PC-9 (cell line): ENCODE measurements around the gene CHSY1. TPM values are rescaled to one million over a fixed set of nuclear protein-coding genes. Genes with fewer than 3 reads are reported as not detected.

Source experiments
- BruUV-seq: library from RNA; stranded (reverse); fragments of 400-500 nt; replicated peaks from 2 replicates; lab custom pipeline; 2021; lab: Mats Ljungman, UMichigan
- CTCF ChIA-PET: fragments of 300-600 bp; sonication (Branson Sonifier 250); formaldehyde crosslinking; loops from one replicate; lab custom pipeline; 2022; ENCODE audit warnings: antibody characterized with exemption; lab: Charles Lee
- POLR2A ChIA-PET: fragments of 300-600 bp; sonication (Branson Sonifier 250); formaldehyde crosslinking; loops from one replicate; lab custom pipeline; 2022; ENCODE audit warnings: antibody characterized with exemption; ENCODE audit not compliant: unreplicated experiment; lab: Charles Lee
- DNase-seq, 2 experiments: peaks; one replicate each; pipeline versions ENCODE4 v3.0.0 to v3.0.0-alpha.2; 2015 to 2022; ENCODE audit warnings: mixed read lengths in 1 of 2
- H2AFZ ChIP-seq: fragments of 200-600 bp; sonication (generic); 2 replicates; pipeline ENCODE4 v1.8.1; 2017; ENCODE audit warnings: antibody characterized with exemption
- H3F3A ChIP-seq: fragments of 200-600 bp; sonication (generic); 2 replicates; pipeline ENCODE4 v1.8.1; 2017; ENCODE audit warnings: antibody characterized with exemption, mild to moderate bottlenecking, low read depth; ENCODE audit not compliant: insufficient read depth
- H3K27ac ChIP-seq: fragments of 200-600 bp; sonication (generic); 2 replicates; pipeline ENCODE4 v1.6.1; 2016; ENCODE audit warnings: mixed run types
- H3K27me3 ChIP-seq: fragments of 200-600 bp; sonication (generic); 2 replicates; pipeline ENCODE4 v1.6.1; 2016; ENCODE audit warnings: low read depth, mixed run types; ENCODE audit not compliant: insufficient read depth
- H3K36me3 ChIP-seq: fragments of 200-600 bp; sonication (generic); 2 replicates; pipeline ENCODE4 v1.6.1; 2016; ENCODE audit warnings: low read depth, mixed run types
- H3K4me1 ChIP-seq: fragments of 200-600 bp; sonication (generic); replicated peaks from 2 replicates; pipeline ENCODE4 v1.6.1; 2016; ENCODE audit warnings: mixed run types; ENCODE audit not compliant: insufficient read depth
- H3K4me2 ChIP-seq: fragments of 200-600 bp; sonication (generic); 2 replicates; pipeline ENCODE4 v1.6.1; 2017; ENCODE audit warnings: mixed run types
- H3K4me3 ChIP-seq: fragments of 200-600 bp; sonication (generic); 2 replicates; pipeline ENCODE4 v1.6.1; 2016; ENCODE audit warnings: mixed run types
- H3K79me2 ChIP-seq: fragments of 200-600 bp; sonication (generic); 2 replicates; pipeline ENCODE4 v1.6.1; 2017; ENCODE audit warnings: low read depth, mixed run types
- H3K9me2 ChIP-seq: fragments of 200-600 bp; sonication (generic); 2 replicates; pipeline ENCODE4 v1.8.1; 2017; ENCODE audit warnings: mild to moderate bottlenecking; ENCODE audit not compliant: insufficient read depth
- H3K9me3 ChIP-seq: fragments of 200-600 bp; sonication (generic); 2 replicates; pipeline ENCODE4 v1.8.1; 2016; ENCODE audit warnings: low read depth; ENCODE audit not compliant: insufficient read depth
- H4K20me1 ChIP-seq: fragments of 200-600 bp; sonication (generic); 2 replicates; pipeline ENCODE4 v1.8.1; 2017; ENCODE audit not compliant: insufficient read depth
- CTCF ChIP-seq: fragments of 200-600 bp; sonication (generic); conservative IDR thresholded peaks from 2 replicates; pipeline ENCODE4 v1.6.1; 2017; ENCODE audit warnings: mixed run types, antibody characterized with exemption, mild to moderate bottlenecking, moderate library complexity
- EZH2 ChIP-seq: fragments of 200-600 bp; sonication (generic); IDR thresholded peaks from 2 replicates; pipeline ENCODE4 v1.8.0; 2017; ENCODE audit warnings: antibody characterized with exemption, low read depth
- intact Hi-C: fragments of 100-400 bp; cut with micrococcal nuclease; formaldehyde crosslinking; loops from one replicate; pipeline ENCODE4 v1.10.0; 2022; ENCODE audit not compliant: unreplicated experiment
- total RNA-seq: library from RNA; stranded (reverse); gene quantifications from 2 replicates; pipeline ENCODE4 v1.2.3, GENCODE V29; 2021

The CHSY1 gene
- total RNA-seq, 1 experiment from 2014 or later: 10.7 TPM

- DNase-seq: no peak
- CTCF ChIA-PET: no interaction called here
Observed at GRCh38 chr15:101185770-101186169, 66.1 kb downstream of the CHSY1 start.

GRCh38 chr15:101185336-101185735 lies 66.5 kb downstream of the CHSY1 start:
- Histone ChIP-seq H2AFZ (no peak overlapping the region), H3K27me3 (no peaks in the 10 kb centered on the region), H3K4me1 (no peaks in the 10 kb centered on the region), H3K36me3 (no peaks in the 10 kb centered on the region), H3K9me3 (no peaks in the 10 kb centered on the region), H3K9me2 (no peaks in the 10 kb centered on the region), H3K27ac (no peak overlapping the region), H3F3A (no peaks in the 10 kb centered on the region), H3K4me3 (no peak overlapping the region), H3K79me2 (0 out of 2 replicates have a peak, but pooled peaks cover 15% of the 10 kb centered on the region), H4K20me1 (peaks cover 8% of the 10 kb centered on the region; the same call in 1 of the 2 replicates), H3K4me2 (no peak overlapping the region)
- no peak for DNase-seq
- intact Hi-C loops: no loop called here
- POLR2A ChIA-PET: no interaction called here
- CTCF ChIA-PET: no interaction called here
- no TSS peak for BruUV-seq
- TF ChIP-seq CTCF (no peak), EZH2 (no peak)

More at GRCh38 chr15:101185770-101186169, 66.1 kb downstream of the CHSY1 start:
- Histone ChIP-seq H3K4me1 (no peaks in the 10 kb centered on the region), H3K4me3 (no peak overlapping the region), H3K9me2 (no peaks in the 10 kb centered on the region), H2AFZ (no peak overlapping the region), H3K4me2 (no peak overlapping the region), H4K20me1 (peaks cover 10% of the 10 kb centered on the region; the same call in 1 of the 2 replicates), H3K36me3 (no peaks in the 10 kb centered on the region), H3K27me3 (no peaks in the 10 kb centered on the region), H3K9me3 (no peaks in the 10 kb centered on the region), H3F3A (no peaks in the 10 kb centered on the region), H3K79me2 (0 out of 2 replicates have a peak, but pooled peaks cover 16% of the 10 kb centered on the region), H3K27ac (no peak overlapping the region)
- POLR2A ChIA-PET: no interaction called here
- no TSS peak for BruUV-seq
- intact Hi-C loops: no loop called here
- TF ChIP-seq CTCF (no peak), EZH2 (no peak)

- H3K79me2 ChIP-seq: 0 out of 2 replicates have a peak, but pooled peaks cover 10% of the 10 kb centered on the region
- no peaks in the 10 kb centered on the region for H3K4me1 ChIP-seq
- no peaks in the 10 kb centered on the region for H3K27me3 ChIP-seq
- no peak for TF ChIP-seq EZH2
- TF ChIP-seq CTCF: no peak
- ChIA-PET CTCF (no interaction called here), POLR2A (no interaction called here)
- no peaks in the 10 kb centered on the region for H3K36me3 ChIP-seq
- H3K9me2 ChIP-seq: no peaks in the 10 kb centered on the region
- H3K9me3 ChIP-seq: no peaks in the 10 kb centered on the region
- no peak for DNase-seq
- H2AFZ ChIP-seq: no peak overlapping the region
- H4K20me1 ChIP-seq: peaks cover 7% of the 10 kb centered on the region; the same call in 1 of the 2 replicates
- H3K4me2 ChIP-seq: no peak overlapping the region
- intact Hi-C loops: no loop called here
- no peak overlapping the region for H3K27ac ChIP-seq
- no TSS peak for BruUV-seq
- H3K4me3 ChIP-seq: no peak overlapping the region
- H3F3A ChIP-seq: no peaks in the 10 kb centered on the region
Observed at GRCh38 chr15:101184830-101185229, 67.0 kb downstream of the CHSY1 start.
